MG63 (cell line): ENCODE measurements around the gene ZSWIM9. TPM values are rescaled to one million over a fixed set of nuclear protein-coding genes. Genes with fewer than 3 reads are reported as not detected.
A peak's percentile ranks its signal among the peaks of the same experiment; 100 is the strongest.
"Not testable (repeated sequence)": the region's sequence is repeated elsewhere in the genome, so short reads cannot be mapped to it uniquely, and the experiment has no call there.

ENCODE experiments used
- DNase-seq: peaks from one replicate; pipeline ENCODE4 v3.0.0-alpha.2; 2020
- H3K27me3 ChIP-seq: fragments of 250-450 bp; sonication (Bioruptor Pico); 2 replicates; pipeline ENCODE4 v1.5.1; 2020; ENCODE audit warnings: mild to moderate bottlenecking, moderate library complexity
- H3K36me3 ChIP-seq: fragments of 250-450 bp; sonication (Bioruptor Pico); 2 replicates; pipeline ENCODE4 v1.5.1; 2020; ENCODE audit warnings: mild to moderate bottlenecking, moderate library complexity
- H3K4me3 ChIP-seq: fragments of 250-450 bp; sonication (Bioruptor Pico); 2 replicates; pipeline ENCODE4 v1.5.1; 2020; ENCODE audit warnings: mild to moderate bottlenecking, moderate library complexity
- H3K9me3 ChIP-seq: fragments of 250-450 bp; sonication (Bioruptor Pico); 2 replicates; pipeline ENCODE4 v1.5.1; 2020; ENCODE audit warnings: mild to moderate bottlenecking, moderate library complexity
- total RNA-seq: library from RNA; depleted of rRNA; stranded (reverse); fragments of >200 nt; shearing (Covaris generic); gene quantifications from 2 replicates; pipeline ENCODE4 v1.2.3, GENCODE V29; 2014; ENCODE audit warnings: low replicate concordance

ZSWIM9 gene
- total RNA-seq, 1 experiment from 2014 or later, result 1.5 TPM

- Histone ChIP-seq H3K27me3 (no peaks in the 10 kb centered on the region), H3K9me3 (no peaks in the 10 kb centered on the region), H3K36me3 (no peaks in the 10 kb centered on the region; the same call in 1 of the 2 replicates), H3K4me3 (no peak overlapping the region)
- no peak for DNase-seq
Measured at GRCh38 chr19:48194844-48195830, 24.7 kb downstream of the ZSWIM9 start.

- Histone ChIP-seq H3K9me3 (no peaks in the 10 kb centered on the region), H3K36me3 (no peaks in the 10 kb centered on the region; the same call in 1 of the 2 replicates), H3K4me3 (no peak overlapping the region), H3K27me3 (no peaks in the 10 kb centered on the region)
- no peak for DNase-seq
Measured at GRCh38 chr19:48196321-48196763, 25.9 kb downstream of the ZSWIM9 start.

- no peak for DNase-seq
- Histone ChIP-seq H3K36me3 (no peaks in the 10 kb centered on the region; the same call in 1 of the 2 replicates), H3K27me3 (no peaks in the 10 kb centered on the region), H3K9me3 (no peaks in the 10 kb centered on the region), H3K4me3 (no peak overlapping the region)
Measured at GRCh38 chr19:48196933-48197665, 26.6 kb downstream of the ZSWIM9 start.

- H3K36me3 ChIP-seq, result peaks cover 16% of the 10 kb centered on the region
- H3K9me3 ChIP-seq, result no peaks in the 10 kb centered on the region
- DNase-seq, result no peak
- H3K4me3 ChIP-seq, result peak overlapping the region; percentile 76
- H3K27me3 ChIP-seq, result no peaks in the 10 kb centered on the region
Measured at GRCh38 chr19:48203222-48203793, 32.8 kb downstream of the ZSWIM9 start.

GRCh38 chr19:48203794-48204628, 33.5 kb downstream of the ZSWIM9 start:
- Histone ChIP-seq H3K27me3 (no peaks in the 10 kb centered on the region), H3K4me3 (peak overlapping the region; percentile 76), H3K9me3 (no peaks in the 10 kb centered on the region), H3K36me3 (peaks cover 16% of the 10 kb centered on the region)
- DNase-seq, result peak; percentile 96

- no peak for DNase-seq
- Histone ChIP-seq H3K4me3 (no peak overlapping the region), H3K27me3 (no peaks in the 10 kb centered on the region), H3K9me3 (no peaks in the 10 kb centered on the region), H3K36me3 (peaks cover 22% of the 10 kb centered on the region)
Measured at GRCh38 chr19:48206397-48207093, 36.1 kb downstream of the ZSWIM9 start.

- Histone ChIP-seq H3K9me3 (no peaks in the 10 kb centered on the region), H3K36me3 (peaks cover 22% of the 10 kb centered on the region), H3K4me3 (no peak overlapping the region), H3K27me3 (no peaks in the 10 kb centered on the region)
- no peak for DNase-seq
Measured at GRCh38 chr19:48210005-48210404, 39.5 kb downstream of the ZSWIM9 start.

- Histone ChIP-seq H3K27me3 (no peaks in the 10 kb centered on the region), H3K4me3 (no peak overlapping the region), H3K36me3 (peaks cover 6% of the 10 kb centered on the region; the same call in 1 of the 2 replicates), H3K9me3 (no peaks in the 10 kb centered on the region)
- DNase-seq, result no peak
Measured at GRCh38 chr19:48213959-48214358, 43.5 kb downstream of the ZSWIM9 start.

- Histone ChIP-seq H3K9me3 (no peaks in the 10 kb centered on the region), H3K4me3 (no peak overlapping the region), H3K36me3 (no peaks in the 10 kb centered on the region; the same call in 1 of the 2 replicates), H3K27me3 (no peaks in the 10 kb centered on the region)
- no peak for DNase-seq
Measured at GRCh38 chr19:48216933-48217332, 46.5 kb downstream of the ZSWIM9 start.

- Histone ChIP-seq H3K27me3 (no peaks in the 10 kb centered on the region), H3K4me3 (no peak overlapping the region), H3K9me3 (no peaks in the 10 kb centered on the region), H3K36me3 (no peaks in the 10 kb centered on the region; the same call in 1 of the 2 replicates)
- no peak for DNase-seq
Measured at GRCh38 chr19:48218997-48219396, 48.5 kb downstream of the ZSWIM9 start.

- not testable (repeated sequence) for H3K27me3 ChIP-seq, H3K36me3 ChIP-seq, H3K9me3 ChIP-seq, DNase-seq, H3K4me3 ChIP-seq
Measured at GRCh38 chr19:48220784-48221183, 50.3 kb downstream of the ZSWIM9 start.

- Histone ChIP-seq H3K27me3 (no peaks in the 10 kb centered on the region), H3K4me3 (no peak overlapping the region), H3K9me3 (no peaks in the 10 kb centered on the region), H3K36me3 (no peaks in the 10 kb centered on the region; the same call in 1 of the 2 replicates)
- no peak for DNase-seq
Measured at GRCh38 chr19:48221628-48222027, 51.1 kb downstream of the ZSWIM9 start.

GRCh38 chr19:48230555-48231129, 60.2 kb downstream of the ZSWIM9 start:
- H3K9me3 ChIP-seq, result no peaks in the 10 kb centered on the region
- H3K4me3 ChIP-seq, result no peak overlapping the region
- no peaks in the 10 kb centered on the region for H3K27me3 ChIP-seq
- DNase-seq, result no peak
- 0 out of 2 replicates have a peak, but pooled peaks cover 4% of the 10 kb centered on the region for H3K36me3 ChIP-seq

GRCh38 chr19:48237057-48237456, 66.6 kb downstream of the ZSWIM9 start:
- Histone ChIP-seq H3K36me3 (peaks cover 13% of the 10 kb centered on the region), H3K4me3 (no peak overlapping the region), H3K27me3 (no peaks in the 10 kb centered on the region), H3K9me3 (no peaks in the 10 kb centered on the region)
- DNase-seq, result no peak

GRCh38 chr19:48239120-48239519, 68.6 kb downstream of the ZSWIM9 start:
- DNase-seq, result no peak
- Histone ChIP-seq H3K4me3 (no peak overlapping the region), H3K9me3 (no peaks in the 10 kb centered on the region), H3K27me3 (no peaks in the 10 kb centered on the region), H3K36me3 (peaks cover 12% of the 10 kb centered on the region)
